HepG2 (cell line): ENCODE results near the gene PRR29.
"Not testable (repeated sequence)": the region's sequence is repeated elsewhere in the genome, so short reads cannot be mapped to it uniquely, and the experiment has no call there.

Source experiments
- MBNL3 ChIP-seq: fragments of 250-450 bp; sonication (Bioruptor Pico); conservative IDR thresholded peaks from 2 replicates; pipeline ENCODE4 v1.8.0; 2022; ENCODE audit warnings: mild to moderate bottlenecking, inconsistent platforms
- ZNF460 ChIP-seq: sonication (generic); formaldehyde crosslinking; IDR thresholded peaks from 2 replicates; pipeline ENCODE4 v1.5.1; 2020; ENCODE audit warnings: missing genetic modification reagents, mild to moderate bottlenecking, borderline replicate concordance
- ZNF556 ChIP-seq: sonication (generic); formaldehyde crosslinking; IDR thresholded peaks from 2 replicates; pipeline ENCODE4 v1.4.0; 2020; ENCODE audit warnings: mild to moderate bottlenecking, missing genetic modification reagents, borderline replicate concordance
- ZSCAN29 ChIP-seq: sonication (generic); formaldehyde crosslinking; conservative IDR thresholded peaks from 2 replicates; pipeline ENCODE4 v1.4.0; 2020; ENCODE audit warnings: mild to moderate bottlenecking, missing genetic modification reagents
- TF ChIP-seq, protein P1 (sequence below): sonication (generic); formaldehyde crosslinking; IDR thresholded peaks from 2 replicates; pipeline ENCODE4 v1.8.1; 2023; ENCODE audit warnings: mild to moderate bottlenecking, inconsistent platforms, moderate library complexity, missing genetic modification reagents, borderline replicate concordance
- TF ChIP-seq, protein P2 (sequence below): sonication (generic); formaldehyde crosslinking; IDR thresholded peaks from 2 replicates; pipeline ENCODE4 v1.5.0; 2020; ENCODE audit warnings: missing genetic modification reagents

DNA sequence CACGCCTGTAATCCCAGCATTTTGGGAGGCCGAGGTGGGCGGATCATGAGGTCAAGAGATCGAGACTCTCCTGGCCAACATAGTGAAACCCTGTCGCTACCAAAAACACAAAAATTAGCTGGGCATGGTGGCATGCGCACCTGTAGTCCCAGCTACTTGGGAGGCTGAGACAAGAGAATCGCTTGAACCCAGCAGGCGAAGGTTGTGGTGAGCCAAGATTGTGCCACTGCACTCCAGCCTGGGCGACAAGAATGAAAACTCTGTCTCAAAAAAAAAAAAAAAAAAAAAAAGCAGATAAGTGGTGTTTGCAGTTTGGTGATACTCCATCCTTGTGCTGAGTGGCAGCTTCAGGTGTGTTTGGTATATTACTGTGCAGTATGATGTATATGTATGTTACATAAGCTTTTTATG is 21.4 kb downstream of the PRR29 start:
- TF ChIP-seq, protein P1, sequence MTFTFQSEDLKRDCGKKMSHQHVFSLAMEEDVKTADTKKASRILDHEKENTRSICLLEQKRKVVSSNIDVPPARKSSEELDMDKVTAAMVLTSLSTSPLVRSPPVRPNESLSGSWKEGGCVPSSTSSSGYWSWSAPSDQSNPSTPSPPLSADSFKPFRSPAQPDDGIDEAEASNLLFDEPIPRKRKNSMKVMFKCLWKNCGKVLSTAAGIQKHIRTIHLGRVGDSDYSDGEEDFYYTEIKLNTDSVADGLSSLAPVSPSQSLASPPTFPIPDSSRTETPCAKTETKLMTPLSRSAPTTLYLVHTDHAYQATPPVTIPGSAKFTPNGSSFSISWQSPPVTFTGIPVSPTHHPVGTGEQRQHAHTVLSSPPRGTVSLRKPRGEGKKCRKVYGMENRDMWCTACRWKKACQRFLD, result not testable (repeated sequence)
- TF ChIP-seq ZNF460; ZSCAN29 (CRISPR knock-in tag); MBNL3 (CRISPR knock-in tag); ZNF556 (CRISPR knock-in tag): not testable (repeated sequence)
- TF ChIP-seq, protein P2, sequence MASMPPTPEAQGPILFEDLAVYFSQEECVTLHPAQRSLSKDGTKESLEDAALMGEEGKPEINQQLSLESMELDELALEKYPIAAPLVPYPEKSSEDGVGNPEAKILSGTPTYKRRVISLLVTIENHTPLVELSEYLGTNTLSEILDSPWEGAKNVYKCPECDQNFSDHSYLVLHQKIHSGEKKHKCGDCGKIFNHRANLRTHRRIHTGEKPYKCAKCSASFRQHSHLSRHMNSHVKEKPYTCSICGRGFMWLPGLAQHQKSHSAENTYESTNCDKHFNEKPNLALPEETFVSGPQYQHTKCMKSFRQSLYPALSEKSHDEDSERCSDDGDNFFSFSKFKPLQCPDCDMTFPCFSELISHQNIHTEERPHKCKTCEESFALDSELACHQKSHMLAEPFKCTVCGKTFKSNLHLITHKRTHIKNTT (CRISPR knock-in tag), result not testable (repeated sequence)
